PC-3 (cell line): Measurements from ENCODE around the gene ARRDC5. TPM values are rescaled to one million over a fixed set of nuclear protein-coding genes. Genes with fewer than 3 reads are reported as not detected.
"Not testable (repeated sequence)": the region's sequence is repeated elsewhere in the genome, so short reads cannot be mapped to it uniquely, and the experiment has no call there.

Experiments used
- ATAC-seq: fragments of 200-7000 bp; cut with Tn5 transposase; 2 replicates; pipeline ENCODE4 v1.9.1; 2020; ENCODE audit warnings: mild to moderate bottlenecking, moderate library complexity
- BruUV-seq: library from RNA; stranded (reverse); fragments of 400-500 nt; replicated peaks from 2 replicates; lab custom pipeline; 2021; lab: Mats Ljungman, UMichigan
- CTCF ChIA-PET: fragments of 300-600 bp; sonication (Branson Sonifier 250); formaldehyde crosslinking; loops from one replicate; lab custom pipeline; 2022; ENCODE audit warnings: antibody characterized with exemption; lab: Charles Lee
- POLR2A ChIA-PET: fragments of 300-600 bp; sonication (Branson Sonifier 250); formaldehyde crosslinking; loops from one replicate; lab custom pipeline; 2022; ENCODE audit warnings: antibody characterized with exemption; ENCODE audit not compliant: unreplicated experiment; lab: Charles Lee
- DNase-seq: peaks from one replicate; pipeline ENCODE4 v3.0.0-alpha.2; 2015
- H2AFZ ChIP-seq: fragments of 300-600 bp; sonication (generic); 2 replicates; pipeline ENCODE4 v1.6.0; 2016; ENCODE audit warnings: antibody characterized with exemption, low read length
- H3F3A ChIP-seq: fragments of 300-600 bp; sonication (generic); one replicate; pipeline ENCODE4 v1.6.0; 2017; ENCODE audit warnings: antibody characterized with exemption, low read length, control low read depth, mild to moderate bottlenecking; ENCODE audit not compliant: unreplicated experiment
- H3K27ac ChIP-seq: fragments of 300-600 bp; sonication (generic); 2 replicates; pipeline ENCODE4 v1.5.1; 2016; ENCODE audit warnings: mild to moderate bottlenecking, low read length
- H3K27me3 ChIP-seq: fragments of 300-600 bp; sonication (generic); 2 replicates; pipeline ENCODE4 v1.6.1; 2016; ENCODE audit warnings: low read length, mixed read lengths
- H3K36me3 ChIP-seq: fragments of 300-600 bp; sonication (generic); 2 replicates; pipeline ENCODE4 v1.6.1; 2016; ENCODE audit warnings: low read depth, mixed run types, low read length, mixed read lengths
- H3K4me1 ChIP-seq: fragments of 300-600 bp; sonication (generic); 2 replicates; pipeline ENCODE4 v1.5.1; 2016; ENCODE audit warnings: low read length; ENCODE audit not compliant: insufficient read depth
- H3K4me2 ChIP-seq: fragments of 300-600 bp; sonication (generic); 2 replicates; pipeline ENCODE4 v1.6.0; 2016; ENCODE audit warnings: low read length
- H3K4me3 ChIP-seq: fragments of 300-600 bp; sonication (generic); 2 replicates; pipeline ENCODE4 v1.5.1; 2016; ENCODE audit warnings: mild to moderate bottlenecking, low read length, mixed read lengths
- H3K79me2 ChIP-seq: fragments of 300-600 bp; sonication (generic); 2 replicates; pipeline ENCODE4 v1.6.1; 2017; ENCODE audit warnings: low read length, mixed read lengths
- H3K9ac ChIP-seq: fragments of 300-600 bp; sonication (generic); 2 replicates; pipeline ENCODE4 v1.6.0; 2016; ENCODE audit warnings: mild to moderate bottlenecking, low read length
- H3K9me2 ChIP-seq: fragments of 300-600 bp; sonication (generic); replicated peaks from 2 replicates; pipeline ENCODE4 v1.6.1; 2016; ENCODE audit warnings: mixed run types, low read length, mixed read lengths
- H3K9me3 ChIP-seq: fragments of 300-600 bp; sonication (generic); 2 replicates; pipeline ENCODE4 v1.6.1; 2016; ENCODE audit warnings: low read length, mixed read lengths
- H4K20me1 ChIP-seq: fragments of 300-600 bp; sonication (generic); 2 replicates; pipeline ENCODE4 v1.6.1; 2016; ENCODE audit warnings: low read length, mixed read lengths
- CTCF ChIP-seq: fragments of 300-600 bp; sonication (generic); conservative IDR thresholded peaks from 2 replicates; pipeline ENCODE4 v1.5.1; 2017; ENCODE audit warnings: antibody characterized with exemption, low read depth, mild to moderate bottlenecking, low read length
- EZH2 ChIP-seq: fragments of 300-600 bp; sonication (generic); IDR thresholded peaks from one replicate; pipeline ENCODE4 v1.6.1; 2017; ENCODE audit warnings: antibody characterized with exemption, mild to moderate bottlenecking, low read length; ENCODE audit not compliant: unreplicated experiment
- EZH2phosphoT487 ChIP-seq: fragments of 300-600 bp; sonication (generic); IDR thresholded peaks from 2 replicates; pipeline ENCODE4 v1.6.1; 2018; ENCODE audit warnings: mild to moderate bottlenecking, antibody characterized with exemption, low read length, borderline replicate concordance
- intact Hi-C: fragments of 100-400 bp; cut with micrococcal nuclease; formaldehyde crosslinking; loops from 2 replicates; pipeline ENCODE4 v1.9.0; 2023
- total RNA-seq: library from RNA; depleted of rRNA; stranded (reverse); fragments of >200 nt; gene quantifications from 2 replicates; pipeline ENCODE4 v1.2.3, GENCODE V29; 2014

The ARRDC5 gene
- total RNA-seq, 1 experiment from 2014 or later, result not detected

GRCh38 chr19:4906963-4907362, 4.3 kb upstream of the ARRDC5 start:
- Histone ChIP-seq H3K9me3 (no peaks in the 10 kb centered on the region), H3K27ac (no peak overlapping the region), H3K4me1 (peaks cover 19% of the 10 kb centered on the region), H3K9ac (no peak overlapping the region), H2AFZ (no peak overlapping the region), H3K9me2 (no peaks in the 10 kb centered on the region), H3K79me2 (peaks cover 19% of the 10 kb centered on the region), H3F3A (peaks cover 6% of the 10 kb centered on the region), H3K4me3 (no peak overlapping the region), H4K20me1 (no peaks in the 10 kb centered on the region), H3K4me2 (no peak overlapping the region), H3K27me3 (no peaks in the 10 kb centered on the region), H3K36me3 (no peaks in the 10 kb centered on the region)
- DNase-seq (no peak), ATAC-seq (no peak)
- TF ChIP-seq EZH2phosphoT487 (no peak), CTCF (0 out of 2 replicates have a peak, but pooled peaks have one; percentile 15), EZH2 (no peak)
- intact Hi-C loops, result no loop called here
- ChIA-PET CTCF (interaction anchor here (0.6 to 0.9 kb wide), 3 partner anchors 25 to 97 kb away, joined by 4 to 10 read pairs (median 4); no protein-coding TSS in a partner anchor), POLR2A (no interaction called here)
- no TSS peak for BruUV-seq

GRCh38 chr19:4904481-4904880, 1.8 kb upstream of the ARRDC5 start:
- H3K9me3 ChIP-seq, result no peaks in the 10 kb centered on the region
- no peaks in the 10 kb centered on the region for H3K27me3 ChIP-seq
- ATAC-seq, result no peak
- no peak for DNase-seq
- intact Hi-C loops, result no loop called here
- no peak overlapping the region for H3K27ac ChIP-seq
- no peak overlapping the region for H3K9ac ChIP-seq
- no peak for TF ChIP-seq CTCF
- no peak for TF ChIP-seq EZH2phosphoT487
- no peak for TF ChIP-seq EZH2
- H3K4me2 ChIP-seq, result no peak overlapping the region
- H2AFZ ChIP-seq, result no peak overlapping the region
- no TSS peak for BruUV-seq
- H3K36me3 ChIP-seq, result no peaks in the 10 kb centered on the region
- peaks cover 5% of the 10 kb centered on the region; the same call in 1 of the 2 replicates for H3K4me1 ChIP-seq
- ChIA-PET POLR2A (no interaction called here), CTCF (no interaction called here)
- no peak overlapping the region for H3K4me3 ChIP-seq
- no peaks in the 10 kb centered on the region for H3F3A ChIP-seq
- H3K79me2 ChIP-seq, result no peaks in the 10 kb centered on the region
- H3K9me2 ChIP-seq, result no peaks in the 10 kb centered on the region
- H4K20me1 ChIP-seq, result no peaks in the 10 kb centered on the region

GRCh38 chr19:4900879-4901278, 1.8 kb downstream of the ARRDC5 start:
- H3K4me3 ChIP-seq, H3K27me3 ChIP-seq, BruUV-seq, H3K4me1 ChIP-seq, H3F3A ChIP-seq, H3K36me3 ChIP-seq, DNase-seq, H3K4me2 ChIP-seq, ATAC-seq, intact Hi-C loops, CTCF ChIA-PET, POLR2A ChIA-PET, H3K27ac ChIP-seq, H3K9me3 ChIP-seq, H3K79me2 ChIP-seq, H4K20me1 ChIP-seq, H3K9me2 ChIP-seq, H2AFZ ChIP-seq, H3K9ac ChIP-seq: not testable (repeated sequence)
